Neural cell (in vitro differentiated cells): Measurements from ENCODE around the gene EVL. TPM values are rescaled to one million over a fixed set of nuclear protein-coding genes. Genes with fewer than 3 reads are reported as not detected.

Experiments used
- H2AFZ ChIP-seq: fragments of 200-600, 300-800 bp; sonication (generic), shearing (Covaris generic); 2 replicates; pipeline ENCODE4 v1.6.0; 2014; ENCODE audit warnings: low read depth, mild to moderate bottlenecking, antibody characterized with exemption, low read length, moderate library complexity
- H3F3A ChIP-seq: fragments of 200-600 bp; shearing (Covaris generic); 2 replicates; pipeline ENCODE4 v1.6.1; 2016; ENCODE audit warnings: mild to moderate bottlenecking, moderate library complexity, mixed read lengths, antibody characterized with exemption, low read length; ENCODE audit not compliant: insufficient read depth, poor library complexity, severe bottlenecking
- H3K27ac ChIP-seq: fragments of 200-600, 300-800 bp; sonication (generic), shearing (Covaris generic); 2 replicates; pipeline ENCODE4 v1.5.1; 2014; ENCODE audit warnings: mild to moderate bottlenecking, low read length, moderate library complexity
- H3K27me3 ChIP-seq: fragments of 300-800, 200-600 bp; sonication (generic), shearing (Covaris generic); 2 replicates; pipeline ENCODE4 v1.6.0; 2014; ENCODE audit warnings: mild to moderate bottlenecking, low read depth, low read length, moderate library complexity; ENCODE audit not compliant: insufficient read depth
- H3K36me3 ChIP-seq: fragments of 300-800, 200-600 bp; sonication (generic), shearing (Covaris generic); 2 replicates; pipeline ENCODE4 v1.5.1; 2014; ENCODE audit warnings: mild to moderate bottlenecking, antibody characterized with exemption, low read length, moderate library complexity; ENCODE audit not compliant: insufficient read depth
- H3K4me2 ChIP-seq: fragments of 300-800, 200-600 bp; sonication (generic), shearing (Covaris generic); 2 replicates; pipeline ENCODE4 v1.6.0; 2014; ENCODE audit warnings: mild to moderate bottlenecking, low read length
- H3K4me3 ChIP-seq: fragments of 300-800, 200-600 bp; sonication (generic), shearing (Covaris generic); 2 replicates; pipeline ENCODE4 v1.5.1; 2014; ENCODE audit warnings: mild to moderate bottlenecking, low read length, moderate library complexity
- H3K79me2 ChIP-seq: fragments of 200-600 bp; shearing (Covaris generic); replicated peaks from 2 replicates; pipeline ENCODE4 v1.6.0; 2014; ENCODE audit warnings: mild to moderate bottlenecking, low read length, moderate library complexity; ENCODE audit not compliant: insufficient read depth
- H3K9ac ChIP-seq: fragments of 300-800, 200-600 bp; sonication (generic), shearing (Covaris generic); 2 replicates; pipeline ENCODE4 v1.6.1; 2016; ENCODE audit warnings: mild to moderate bottlenecking, low read length, mixed read lengths
- H3K9me2 ChIP-seq: fragments of 200-600 bp; shearing (Covaris generic); 2 replicates; pipeline ENCODE4 v1.6.1; 2016; ENCODE audit warnings: mild to moderate bottlenecking, low read length, mixed read lengths; ENCODE audit not compliant: insufficient read depth
- H3K9me3 ChIP-seq: fragments of 200-600, 300-800 bp; sonication (generic), shearing (Covaris generic); 2 replicates; pipeline ENCODE4 v1.6.1; 2016; ENCODE audit warnings: mild to moderate bottlenecking, mixed run types, low read length, moderate library complexity, mixed read lengths
- H4K20me1 ChIP-seq: fragments of 200-600 bp; shearing (Covaris generic); 2 replicates; pipeline ENCODE4 v1.6.1; 2016; ENCODE audit warnings: mild to moderate bottlenecking, mixed run types; ENCODE audit not compliant: insufficient read depth
- CTCF ChIP-seq: fragments of 450-650 bp; IDR thresholded peaks from 2 replicates; pipeline ENCODE4 v1.5.1; 2014; ENCODE audit warnings: antibody characterized with exemption, mild to moderate bottlenecking, moderate library complexity; ENCODE audit not compliant: poor library complexity, severe bottlenecking
- EP300 ChIP-seq: fragments of 450-650 bp; conservative IDR thresholded peaks from 2 replicates; pipeline ENCODE4 v1.6.1; 2014; ENCODE audit warnings: antibody characterized with exemption, mild to moderate bottlenecking, moderate library complexity; ENCODE audit not compliant: poor library complexity, severe bottlenecking
- EZH2 ChIP-seq: fragments of 200-600, 300-800 bp; shearing (Covaris generic), sonication (generic); IDR thresholded peaks from 2 replicates; pipeline ENCODE4 v1.6.1; 2014; ENCODE audit warnings: antibody characterized with exemption, low read length, borderline replicate concordance, mild to moderate bottlenecking; ENCODE audit not compliant: insufficient read depth, poor library complexity, severe bottlenecking
- MXI1 ChIP-seq: fragments of 450-650 bp; conservative IDR thresholded peaks from 2 replicates; pipeline ENCODE4 v1.6.1; 2014; ENCODE audit warnings: antibody characterized with exemption, mild to moderate bottlenecking; ENCODE audit not compliant: poor library complexity, severe bottlenecking
- POLR2AphosphoS5 ChIP-seq: IDR thresholded peaks from 2 replicates; pipeline ENCODE4 v1.6.1; 2012
- RAD21 ChIP-seq: fragments of 450-650 bp; conservative IDR thresholded peaks from 2 replicates; pipeline ENCODE4 v1.6.1; 2014; ENCODE audit warnings: antibody characterized with exemption, mild to moderate bottlenecking, moderate library complexity
- SMC3 ChIP-seq: fragments of 450-650 bp; conservative IDR thresholded peaks from 2 replicates; pipeline ENCODE4 v1.6.1; 2014; ENCODE audit warnings: antibody characterized with exemption, mild to moderate bottlenecking, moderate library complexity; ENCODE audit not compliant: poor library complexity
- TAF1 ChIP-seq: IDR thresholded peaks from 2 replicates; pipeline ENCODE4 v1.6.1; 2012; ENCODE audit warnings: low read depth
- polyA plus RNA-seq: library from polyadenylated mRNA; depleted of rRNA; stranded (reverse); fragments of >200 nt; gene quantifications from 2 replicates; pipeline ENCODE4 v1.2.3, GENCODE V29; 2014
- TF ChIP-seq, protein P1 (sequence below): IDR thresholded peaks from 2 replicates; pipeline ENCODE4 v1.6.1; 2012; ENCODE audit warnings: borderline replicate concordance

Gene EVL
- polyA plus RNA-seq, 1 donor from 2014 or later: 387 TPM

DNA sequence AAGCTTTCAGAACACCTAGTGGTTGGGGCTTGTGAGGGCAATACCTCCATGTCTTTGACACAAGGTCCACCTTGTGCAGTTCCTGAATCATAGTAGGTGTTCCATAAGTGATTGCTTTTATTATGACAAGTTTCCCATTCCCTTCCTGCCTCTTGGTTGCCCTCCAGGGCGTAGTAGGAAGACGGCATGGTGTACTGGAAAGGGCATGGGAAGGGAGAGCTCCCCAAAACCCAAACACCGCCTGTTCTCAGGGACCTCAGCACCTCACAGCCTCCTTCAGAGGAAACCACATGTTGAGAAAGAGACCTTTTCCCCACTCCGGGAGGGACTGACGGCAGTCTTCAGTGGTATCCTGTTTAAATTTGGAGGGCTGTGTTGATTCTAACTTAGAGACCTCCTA lies 21.1 kb downstream of the EVL start:
- H3K79me2 ChIP-seq: peaks cover 21% of the 10 kb centered on the region
- H3K4me2 ChIP-seq: no peak overlapping the region
- no peaks in the 10 kb centered on the region for H3K27me3 ChIP-seq
- H3F3A ChIP-seq: no peaks in the 10 kb centered on the region
- H3K9me3 ChIP-seq: no peaks in the 10 kb centered on the region
- H2AFZ ChIP-seq: no peak overlapping the region
- TF ChIP-seq SMC3 (no peak), RAD21 (no peak), MXI1 (no peak), CTCF (no peak), EP300 (no peak), TAF1 (no peak), POLR2AphosphoS5 (no peak), EZH2 (no peak)
- TF ChIP-seq, protein P1, sequence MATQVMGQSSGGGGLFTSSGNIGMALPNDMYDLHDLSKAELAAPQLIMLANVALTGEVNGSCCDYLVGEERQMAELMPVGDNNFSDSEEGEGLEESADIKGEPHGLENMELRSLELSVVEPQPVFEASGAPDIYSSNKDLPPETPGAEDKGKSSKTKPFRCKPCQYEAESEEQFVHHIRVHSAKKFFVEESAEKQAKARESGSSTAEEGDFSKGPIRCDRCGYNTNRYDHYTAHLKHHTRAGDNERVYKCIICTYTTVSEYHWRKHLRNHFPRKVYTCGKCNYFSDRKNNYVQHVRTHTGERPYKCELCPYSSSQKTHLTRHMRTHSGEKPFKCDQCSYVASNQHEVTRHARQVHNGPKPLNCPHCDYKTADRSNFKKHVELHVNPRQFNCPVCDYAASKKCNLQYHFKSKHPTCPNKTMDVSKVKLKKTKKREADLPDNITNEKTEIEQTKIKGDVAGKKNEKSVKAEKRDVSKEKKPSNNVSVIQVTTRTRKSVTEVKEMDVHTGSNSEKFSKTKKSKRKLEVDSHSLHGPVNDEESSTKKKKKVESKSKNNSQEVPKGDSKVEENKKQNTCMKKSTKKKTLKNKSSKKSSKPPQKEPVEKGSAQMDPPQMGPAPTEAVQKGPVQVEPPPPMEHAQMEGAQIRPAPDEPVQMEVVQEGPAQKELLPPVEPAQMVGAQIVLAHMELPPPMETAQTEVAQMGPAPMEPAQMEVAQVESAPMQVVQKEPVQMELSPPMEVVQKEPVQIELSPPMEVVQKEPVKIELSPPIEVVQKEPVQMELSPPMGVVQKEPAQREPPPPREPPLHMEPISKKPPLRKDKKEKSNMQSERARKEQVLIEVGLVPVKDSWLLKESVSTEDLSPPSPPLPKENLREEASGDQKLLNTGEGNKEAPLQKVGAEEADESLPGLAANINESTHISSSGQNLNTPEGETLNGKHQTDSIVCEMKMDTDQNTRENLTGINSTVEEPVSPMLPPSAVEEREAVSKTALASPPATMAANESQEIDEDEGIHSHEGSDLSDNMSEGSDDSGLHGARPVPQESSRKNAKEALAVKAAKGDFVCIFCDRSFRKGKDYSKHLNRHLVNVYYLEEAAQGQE: no peak
- H3K36me3 ChIP-seq: peaks cover 18% of the 10 kb centered on the region
- H4K20me1 ChIP-seq: peaks cover 8% of the 10 kb centered on the region
- H3K27ac ChIP-seq: no peak overlapping the region
- no peak overlapping the region for H3K9ac ChIP-seq
- no peak overlapping the region for H3K4me3 ChIP-seq
- no peaks in the 10 kb centered on the region for H3K9me2 ChIP-seq

DNA sequence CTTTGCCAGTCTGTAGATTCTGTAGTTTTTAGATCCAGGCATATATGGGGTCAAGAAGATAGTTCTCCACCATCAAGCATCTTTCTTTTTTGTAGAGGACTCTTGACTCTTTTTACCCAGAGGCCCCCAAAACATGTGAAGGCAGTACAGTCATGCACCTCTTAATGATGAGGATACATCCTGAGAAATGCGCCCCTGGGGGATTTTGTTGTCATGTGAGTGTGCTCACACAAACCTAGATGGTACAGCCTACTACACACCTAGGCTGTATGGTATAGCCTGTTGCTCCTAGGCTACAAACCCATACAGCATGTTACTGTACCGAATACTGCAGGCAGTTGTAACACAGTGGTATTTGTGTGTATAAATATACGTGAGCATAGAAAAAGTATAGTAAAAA lies 23.0 kb downstream of the EVL start:
- peaks cover 18% of the 10 kb centered on the region for H3K36me3 ChIP-seq
- H4K20me1 ChIP-seq: no peaks in the 10 kb centered on the region
- no peaks in the 10 kb centered on the region for H3K9me2 ChIP-seq
- peaks cover 9% of the 10 kb centered on the region for H3K79me2 ChIP-seq
- no peak overlapping the region for H2AFZ ChIP-seq
- no peak overlapping the region for H3K27ac ChIP-seq
- TF ChIP-seq CTCF: no peak
- TF ChIP-seq EZH2: no peak
- TF ChIP-seq POLR2AphosphoS5: no peak
- no peak for TF ChIP-seq EP300
- no peak for TF ChIP-seq MXI1
- no peak for TF ChIP-seq TAF1
- TF ChIP-seq, protein P1: no peak
- TF ChIP-seq RAD21: no peak
- no peak for TF ChIP-seq SMC3
- H3K9ac ChIP-seq: no peak overlapping the region
- no peaks in the 10 kb centered on the region for H3F3A ChIP-seq
- no peak overlapping the region for H3K4me2 ChIP-seq
- no peaks in the 10 kb centered on the region for H3K9me3 ChIP-seq
- H3K27me3 ChIP-seq: no peaks in the 10 kb centered on the region
- H3K4me3 ChIP-seq: no peak overlapping the region
